ENCODE results near the gene HRAS. TPM values are rescaled to one million over a fixed set of nuclear protein-coding genes. Genes with fewer than 3 reads are reported as not detected.

The HRAS gene
- total and polyA plus RNA-seq, 2 of the 13 experiments (the other 11 are each of a cell fraction or from before 2014, with no cell fraction given) = 32.9 to 50.0 TPM

- TF ChIP-seq ZNF430 (CRISPR knock-in tag; IDR thresholded peaks at IDR 0.05) = peak; percentile 47; the same call in 1 of the 2 replicates
- peak; percentile 74; the same call in 1 of the 2 replicates for TF ChIP-seq MXD3 (CRISPR knock-in tag; IDR thresholded peaks at IDR 0.05)
- no peak for TF ChIP-seq TCF7 (IDR thresholded peaks at IDR 0.05; ENCODE audit: low read depth)
- TF ChIP-seq, protein P1, sequence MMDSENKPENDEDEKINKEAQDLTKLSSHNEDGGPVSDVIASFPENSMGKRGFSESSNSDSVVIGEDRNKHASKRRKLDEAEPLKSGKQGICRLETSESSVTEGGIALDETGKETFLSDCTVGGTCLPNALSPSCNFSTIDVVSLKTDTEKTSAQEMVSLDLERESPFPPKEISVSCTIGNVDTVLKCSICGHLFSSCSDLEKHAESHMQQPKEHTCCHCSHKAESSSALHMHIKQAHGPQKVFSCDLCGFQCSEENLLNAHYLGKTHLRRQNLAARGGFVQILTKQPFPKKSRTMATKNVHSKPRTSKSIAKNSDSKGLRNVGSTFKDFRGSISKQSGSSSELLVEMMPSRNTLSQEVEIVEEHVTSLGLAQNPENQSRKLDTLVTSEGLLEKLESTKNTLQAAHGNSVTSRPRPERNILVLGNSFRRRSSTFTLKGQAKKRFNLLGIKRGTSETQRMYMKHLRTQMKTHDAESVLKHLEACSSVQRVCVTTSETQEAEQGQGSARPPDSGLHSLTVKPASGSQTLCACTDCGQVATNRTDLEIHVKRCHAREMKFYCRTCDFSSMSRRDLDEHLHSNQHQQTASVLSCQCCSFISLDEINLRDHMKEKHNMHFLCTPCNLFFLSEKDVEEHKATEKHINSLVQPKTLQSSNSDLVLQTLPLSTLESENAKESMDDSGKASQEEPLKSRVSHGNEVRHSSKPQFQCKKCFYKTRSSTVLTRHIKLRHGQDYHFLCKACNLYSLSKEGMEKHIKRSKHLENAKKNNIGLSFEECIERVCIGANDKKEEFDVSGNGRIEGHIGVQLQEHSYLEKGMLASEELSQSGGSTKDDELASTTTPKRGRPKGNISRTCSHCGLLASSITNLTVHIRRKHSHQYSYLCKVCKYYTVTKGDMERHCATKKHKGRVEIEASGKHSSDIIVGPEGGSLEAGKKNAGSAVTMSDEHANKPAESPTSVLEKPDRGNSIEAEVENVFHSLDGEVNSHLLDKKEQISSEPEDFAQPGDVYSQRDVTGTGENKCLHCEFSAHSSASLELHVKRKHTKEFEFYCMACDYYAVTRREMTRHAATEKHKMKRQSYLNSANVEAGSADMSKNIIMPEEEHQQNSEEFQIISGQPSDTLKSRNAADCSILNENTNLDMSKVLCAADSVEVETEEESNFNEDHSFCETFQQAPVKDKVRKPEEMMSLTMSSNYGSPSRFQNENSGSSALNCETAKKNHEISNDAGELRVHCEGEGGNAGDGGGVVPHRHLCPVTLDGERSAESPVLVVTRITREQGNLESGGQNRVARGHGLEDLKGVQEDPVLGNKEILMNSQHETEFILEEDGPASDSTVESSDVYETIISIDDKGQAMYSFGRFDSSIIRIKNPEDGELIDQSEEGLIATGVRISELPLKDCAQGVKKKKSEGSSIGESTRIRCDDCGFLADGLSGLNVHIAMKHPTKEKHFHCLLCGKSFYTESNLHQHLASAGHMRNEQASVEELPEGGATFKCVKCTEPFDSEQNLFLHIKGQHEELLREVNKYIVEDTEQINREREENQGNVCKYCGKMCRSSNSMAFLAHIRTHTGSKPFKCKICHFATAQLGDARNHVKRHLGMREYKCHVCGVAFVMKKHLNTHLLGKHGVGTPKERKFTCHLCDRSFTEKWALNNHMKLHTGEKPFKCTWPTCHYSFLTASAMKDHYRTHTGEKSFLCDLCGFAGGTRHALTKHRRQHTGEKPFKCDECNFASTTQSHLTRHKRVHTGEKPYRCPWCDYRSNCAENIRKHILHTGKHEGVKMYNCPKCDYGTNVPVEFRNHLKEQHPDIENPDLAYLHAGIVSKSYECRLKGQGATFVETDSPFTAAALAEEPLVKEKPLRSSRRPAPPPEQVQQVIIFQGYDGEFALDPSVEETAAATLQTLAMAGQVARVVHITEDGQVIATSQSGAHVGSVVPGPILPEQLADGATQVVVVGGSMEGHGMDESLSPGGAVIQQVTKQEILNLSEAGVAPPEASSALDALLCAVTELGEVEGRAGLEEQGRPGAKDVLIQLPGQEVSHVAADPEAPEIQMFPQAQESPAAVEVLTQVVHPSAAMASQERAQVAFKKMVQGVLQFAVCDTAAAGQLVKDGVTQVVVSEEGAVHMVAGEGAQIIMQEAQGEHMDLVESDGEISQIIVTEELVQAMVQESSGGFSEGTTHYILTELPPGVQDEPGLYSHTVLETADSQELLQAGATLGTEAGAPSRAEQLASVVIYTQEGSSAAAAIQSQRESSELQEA (CRISPR knock-in tag; IDR thresholded peaks at IDR 0.05; ENCODE audit: not compliant biosample characterization) = no peak
- TF ChIP-seq RBFOX2 (IDR thresholded peaks at IDR 0.05; ENCODE audit: low read depth, low read length) = peak; percentile 70
- no peak for TF ChIP-seq ZNF724P (CRISPR knock-in tag; IDR thresholded peaks at IDR 0.05; ENCODE audit: borderline replicate concordance)
- TF ChIP-seq PHF5A (CRISPR knock-in tag; IDR thresholded peaks at IDR 0.05; ENCODE audit: low read depth, unreplicated experiment) = peak; percentile 76
- peak; percentile 93 for TF ChIP-seq HNRNPLL (IDR thresholded peaks at IDR 0.05; ENCODE audit: low read depth, low read length, poor library complexity, severe bottlenecking)
- peak; percentile 83; the same call in 1 of the 2 replicates for TF ChIP-seq MYC (CRISPR knock-in tag; IDR thresholded peaks at IDR 0.05; ENCODE audit: borderline replicate concordance)
- TF ChIP-seq NR2F1 (CRISPR knock-in tag; IDR thresholded peaks at IDR 0.05) = 0 out of 4 replicates have a peak, but pooled peaks of 1 of the 2 experiments have one; percentile 19
- TF ChIP-seq, protein P2, sequence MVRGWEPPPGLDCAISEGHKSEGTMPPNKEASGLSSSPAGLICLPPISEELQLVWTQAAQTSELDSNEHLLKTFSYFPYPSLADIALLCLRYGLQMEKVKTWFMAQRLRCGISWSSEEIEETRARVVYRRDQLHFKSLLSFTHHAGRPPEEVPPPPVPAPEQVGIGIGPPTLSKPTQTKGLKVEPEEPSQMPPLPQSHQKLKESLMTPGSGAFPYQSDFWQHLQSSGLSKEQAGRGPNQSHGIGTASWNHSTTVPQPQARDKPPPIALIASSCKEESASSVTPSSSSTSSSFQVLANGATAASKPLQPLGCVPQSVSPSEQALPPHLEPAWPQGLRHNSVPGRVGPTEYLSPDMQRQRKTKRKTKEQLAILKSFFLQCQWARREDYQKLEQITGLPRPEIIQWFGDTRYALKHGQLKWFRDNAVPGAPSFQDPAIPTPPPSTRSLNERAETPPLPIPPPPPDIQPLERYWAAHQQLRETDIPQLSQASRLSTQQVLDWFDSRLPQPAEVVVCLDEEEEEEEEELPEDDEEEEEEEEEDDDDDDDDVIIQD (CRISPR knock-in tag; IDR thresholded peaks at IDR 0.05; ENCODE audit: low read depth) = no peak
- TF ChIP-seq ZBTB3 (CRISPR knock-in tag; IDR thresholded peaks at IDR 0.05; ENCODE audit: borderline replicate concordance, low read depth) = no peak
- TF ChIP-seq RARA (CRISPR knock-in tag; IDR thresholded peaks at IDR 0.05) = 0 out of 2 replicates have a peak, but pooled peaks have one; percentile 6
- peak; percentile 24; the same call in 1 of the 2 replicates for TF ChIP-seq PHF20 (CRISPR knock-in tag; IDR thresholded peaks at IDR 0.05)
- 0 out of 2 replicates have a peak, but pooled peaks have one; percentile 42 for TF ChIP-seq ZBTB7A (CRISPR knock-in tag; IDR thresholded peaks at IDR 0.05)
- TF ChIP-seq ZNF782 (CRISPR knock-in tag; IDR thresholded peaks at IDR 0.05; ENCODE audit: borderline replicate concordance) = peak; percentile 45; the same call in 1 of the 2 replicates
These were observed 16.7 kb downstream of the HRAS start (continued) for GRCh38 chr11:518463-519202.
